Measurements from ENCODE around the gene ARHGEF18. TPM values are rescaled to one million over a fixed set of nuclear protein-coding genes. Genes with fewer than 3 reads are reported as not detected.

Gene ARHGEF18
- total and polyA plus RNA-seq, 2 donors (not counting 3 experiments of a cell fraction or from before 2014, with no cell fraction given), result 12.1 to 30.7 TPM

- Histone ChIP-seq H3K9ac (replicated peaks; ENCODE audit: extremely low read depth, insufficient read depth, low read length) (no peak overlapping the region), H3K4me3 (replicated peaks in 1 of 3; ENCODE audit: insufficient read depth in 1 of 3, low read depth in 1 of 3, low read length in 3 of 3) (no peak overlapping the region), H3K9me1 (replicated peaks; ENCODE audit: control insufficient read depth, extremely low read depth, insufficient read depth, low read length) (no peaks in the 10 kb centered on the region), H3K4me1 (ENCODE audit: control insufficient read depth, extremely low read depth, insufficient read depth, low read length) (no peaks in the 10 kb centered on the region), H3K36me3 (ENCODE audit: control insufficient read depth in 2 of 2, extremely low read depth in 1 of 2, insufficient read depth in 2 of 2, low read length in 2 of 2) (no peaks in the 10 kb centered on the region), H3K4me2 (ENCODE audit: insufficient read depth, low read length) (no peak overlapping the region), H3K79me2 (ENCODE audit: control insufficient read depth, insufficient read depth, low read length) (no peaks in the 10 kb centered on the region), H4K20me1 (replicated peaks; ENCODE audit: control insufficient read depth, extremely low read depth, insufficient read depth, low read length) (no peaks in the 10 kb centered on the region), H3K27ac (ENCODE audit: insufficient read depth, low read depth, low read length) (no peak overlapping the region), H3K27me3 (ENCODE audit: control insufficient read depth in 2 of 2, insufficient read depth in 2 of 2, low read length in 2 of 2) (no peaks in the 10 kb centered on the region), H3K9me3 (replicated peaks; ENCODE audit: control insufficient read depth, insufficient read depth, low read length) (no peaks in the 10 kb centered on the region), H2AFZ (ENCODE audit: low read depth, low read length) (no peak overlapping the region)
- FAIRE-seq, result no peak
- BruUV-seq (replicated peaks), result no TSS peak
- no peak for TF ChIP-seq EZH2 (IDR thresholded peaks at IDR 0.05; ENCODE audit: borderline replicate concordance, low read depth, low read length, severe bottlenecking)
- no peak for TF ChIP-seq CTCF (IDR thresholded peaks at IDR 0.05; ENCODE audit: extremely low read depth in 1 of 2, insufficient read depth in 1 of 2, low read depth in 1 of 2, low read length in 2 of 2)
- ChIA-PET CTCF (interaction anchor here (0.9 to 2.8 kb wide), 3 partner anchors 17 to 236 kb away, joined by 3 to 9 read pairs (median 5); no protein-coding TSS in a partner anchor), POLR2A (no interaction called here)
- dilution Hi-C loops (cut with MboI; ENCODE audit: extremely low pct_ligation_motif_present, low sequenced_read_pairs) (no loop called here), intact Hi-C loops (cut with micrococcal nuclease) (no loop called here)
- no peak for DNase-seq (ENCODE audit: low read depth, low spot score)
These were observed 11.2 kb upstream of the ARHGEF18 start for GRCh38 chr19:7337380-7338194.
